ENCODE results near the gene C9orf50.

DNA sequence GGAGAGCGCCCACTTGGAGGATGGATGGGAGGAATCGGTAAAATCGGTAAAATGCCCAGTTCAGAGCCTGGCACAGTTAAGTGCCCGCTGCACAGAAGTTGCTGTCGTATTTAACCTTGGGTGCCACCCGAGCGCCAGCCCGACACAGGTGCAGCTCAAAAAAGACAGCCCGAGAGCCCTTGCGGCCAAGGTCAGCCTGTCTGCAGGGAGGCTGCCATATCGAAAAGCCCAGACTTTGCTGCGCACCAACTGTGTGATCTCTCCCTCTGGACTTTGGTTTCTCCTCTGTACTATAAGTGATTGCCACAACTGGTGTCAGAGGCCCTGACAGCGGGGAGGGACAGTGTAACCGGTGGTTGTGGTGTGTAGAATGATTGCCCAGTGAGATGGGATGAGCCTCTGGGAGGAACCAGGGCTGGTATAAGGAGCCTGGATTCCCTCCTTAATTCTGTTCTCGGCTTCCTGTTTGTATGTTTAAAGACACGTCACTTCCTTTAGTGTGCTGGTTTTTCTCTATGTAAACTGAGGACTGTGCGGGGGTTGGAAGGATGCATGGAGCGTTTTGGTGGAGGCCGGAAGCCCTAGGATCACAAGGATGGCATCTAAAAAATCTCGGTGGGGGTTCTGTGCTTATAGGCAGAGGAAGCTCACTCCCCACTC is 5.9 kb upstream of the C9orf50 start:
- TF ChIP-seq CTCF (IDR thresholded peaks at IDR 0.05; ENCODE audit: low read length) (no peak), EZH2 (optimal IDR thresholded peaks at IDR 0.05; ENCODE audit: low read depth, low read length) (no peak), EZH2phosphoT487 (IDR thresholded peaks at IDR 0.05; ENCODE audit: low read length) (no peak)
